GM21526 (cell line): ENCODE data around the gene RBMS3.
"Not testable (repeated sequence)": the region's sequence is repeated elsewhere in the genome, so short reads cannot be mapped to it uniquely, and the experiment has no call there.

Experiments
- ATAC-seq: cut with Tn5 transposase; IDR thresholded peaks from one replicate; pipeline ENCODE4 v1.9.1; 2021; ENCODE audit warnings: moderate library complexity; ENCODE audit not compliant: unreplicated experiment, low FRiP score

The RBMS3 gene

GRCh38 chr3:30035935-30036567 lies 755.2 kb downstream of the RBMS3 start:
- no peak for ATAC-seq

- ATAC-seq = no peak
Observed at GRCh38 chr3:30040126-30040525, 759.3 kb downstream of the RBMS3 start.

- not testable (repeated sequence) for ATAC-seq
Observed at GRCh38 chr3:30041481-30041880, 760.6 kb downstream of the RBMS3 start.

GRCh38 chr3:30042274-30042859 lies 761.5 kb downstream of the RBMS3 start:
- peak; percentile 63 for ATAC-seq

- no peak for ATAC-seq
Observed at GRCh38 chr3:30042916-30043555, 762.2 kb downstream of the RBMS3 start.

- no peak for ATAC-seq
Observed at GRCh38 chr3:30044515-30044914, 763.6 kb downstream of the RBMS3 start.

GRCh38 chr3:30048431-30048830 lies 767.6 kb downstream of the RBMS3 start:
- no peak for ATAC-seq

GRCh38 chr3:30050116-30050515 lies 769.2 kb downstream of the RBMS3 start:
- ATAC-seq = not testable (repeated sequence)

GRCh38 chr3:30059240-30059639 lies 778.4 kb downstream of the RBMS3 start:
- ATAC-seq = no peak
